Occipital lobe (tissue), 2 donors: ENCODE measurements around the gene RFT1. TPM values are rescaled to one million over a fixed set of nuclear protein-coding genes. Genes with fewer than 3 reads are reported as not detected.
"Not testable (repeated sequence)": the region's sequence is repeated elsewhere in the genome, so short reads cannot be mapped to it uniquely, and the experiment has no call there.

Experiments
- DNase-seq: peaks from one replicate; lab custom pipeline; 2025; lab: John Stamatoyannopoulos, UW
- total RNA-seq: library from RNA; depleted of rRNA; stranded (reverse); fragments of >200 nt; gene quantifications from one replicate; pipeline ENCODE4 v1.2.3, GENCODE V29; 2014

Gene RFT1
- total RNA-seq, 1 donor from 2014 or later, result 8.6 TPM

GRCh38 chr3:53163444-53164387, 33.5 kb upstream of the RFT1 start:
- no peak for DNase-seq

GRCh38 chr3:53162672-53163443, 32.6 kb upstream of the RFT1 start:
- no peak for DNase-seq

GRCh38 chr3:53161820-53162671, 31.8 kb upstream of the RFT1 start:
- no peak for DNase-seq

GRCh38 chr3:53161450-53161819, 31.2 kb upstream of the RFT1 start:
- DNase-seq, result no peak

GRCh38 chr3:53160660-53161449, 30.6 kb upstream of the RFT1 start, which contains the start of gene PRKCD:
TSS of gene PRKCD (plus strand) at chr3:53161209. CDS start at chr3:53178423, 17,214 bp downstream.
- peak; percentile 64 for DNase-seq

- DNase-seq, result no peak
Observed at GRCh38 chr3:53160061-53160659, 29.9 kb upstream of the RFT1 start.

- no peak for DNase-seq
Observed at GRCh38 chr3:53159156-53160060, 29.2 kb upstream of the RFT1 start.

- DNase-seq, result no peak
Observed at GRCh38 chr3:53158765-53159155, 28.5 kb upstream of the RFT1 start.

GRCh38 chr3:53157974-53158580, 27.8 kb upstream of the RFT1 start:
- no peak for DNase-seq

- no peak for DNase-seq
Observed at GRCh38 chr3:53156368-53156834, 26.2 kb upstream of the RFT1 start.

GRCh38 chr3:53155760-53156159, 25.5 kb upstream of the RFT1 start:
- DNase-seq, result no peak

- DNase-seq, result no peak
Observed at GRCh38 chr3:53154881-53155285, 24.6 kb upstream of the RFT1 start.

GRCh38 chr3:53153980-53154379, 23.7 kb upstream of the RFT1 start:
- DNase-seq, result no peak

GRCh38 chr3:53153264-53153823, 23.1 kb upstream of the RFT1 start:
- DNase-seq, result no peak

- no peak for DNase-seq
Observed at GRCh38 chr3:53151870-53152660, 21.8 kb upstream of the RFT1 start.

- DNase-seq, result no peak
Observed at GRCh38 chr3:53151465-53151864, 21.2 kb upstream of the RFT1 start.

- not testable (repeated sequence) for DNase-seq
Observed at GRCh38 chr3:53151086-53151438, 20.8 kb upstream of the RFT1 start.
